ENCODE data around the gene C4orf36.

GRCh38 chr4:86924811-86925210 lies 32.6 kb upstream of the C4orf36 start:
- TF ChIP-seq, protein P1, sequence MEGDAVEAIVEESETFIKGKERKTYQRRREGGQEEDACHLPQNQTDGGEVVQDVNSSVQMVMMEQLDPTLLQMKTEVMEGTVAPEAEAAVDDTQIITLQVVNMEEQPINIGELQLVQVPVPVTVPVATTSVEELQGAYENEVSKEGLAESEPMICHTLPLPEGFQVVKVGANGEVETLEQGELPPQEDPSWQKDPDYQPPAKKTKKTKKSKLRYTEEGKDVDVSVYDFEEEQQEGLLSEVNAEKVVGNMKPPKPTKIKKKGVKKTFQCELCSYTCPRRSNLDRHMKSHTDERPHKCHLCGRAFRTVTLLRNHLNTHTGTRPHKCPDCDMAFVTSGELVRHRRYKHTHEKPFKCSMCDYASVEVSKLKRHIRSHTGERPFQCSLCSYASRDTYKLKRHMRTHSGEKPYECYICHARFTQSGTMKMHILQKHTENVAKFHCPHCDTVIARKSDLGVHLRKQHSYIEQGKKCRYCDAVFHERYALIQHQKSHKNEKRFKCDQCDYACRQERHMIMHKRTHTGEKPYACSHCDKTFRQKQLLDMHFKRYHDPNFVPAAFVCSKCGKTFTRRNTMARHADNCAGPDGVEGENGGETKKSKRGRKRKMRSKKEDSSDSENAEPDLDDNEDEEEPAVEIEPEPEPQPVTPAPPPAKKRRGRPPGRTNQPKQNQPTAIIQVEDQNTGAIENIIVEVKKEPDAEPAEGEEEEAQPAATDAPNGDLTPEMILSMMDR (IDR thresholded peaks at IDR 0.05), result no peak
- TF ChIP-seq POLR2A (IDR thresholded peaks at IDR 0.05), result no peak

Data from ovary (tissue), 3 donors.